GM23248 (cell line): Measurements from ENCODE around the gene FAM193A.

Experiments
- EZH2 ChIP-seq: fragments of 200-600 bp; sonication (generic); IDR thresholded peaks from 2 replicates; pipeline ENCODE4 v1.6.1; 2018; ENCODE audit warnings: antibody characterized with exemption, mild to moderate bottlenecking; ENCODE audit not compliant: insufficient read depth, poor library complexity, severe bottlenecking
- EZH2phosphoT487 ChIP-seq: fragments of 200-600 bp; sonication (generic); IDR thresholded peaks from 2 replicates; pipeline ENCODE4 v1.6.1; 2018; ENCODE audit warnings: antibody characterized with exemption, moderate library complexity, mild to moderate bottlenecking, low read depth; ENCODE audit not compliant: insufficient read depth

DNA sequence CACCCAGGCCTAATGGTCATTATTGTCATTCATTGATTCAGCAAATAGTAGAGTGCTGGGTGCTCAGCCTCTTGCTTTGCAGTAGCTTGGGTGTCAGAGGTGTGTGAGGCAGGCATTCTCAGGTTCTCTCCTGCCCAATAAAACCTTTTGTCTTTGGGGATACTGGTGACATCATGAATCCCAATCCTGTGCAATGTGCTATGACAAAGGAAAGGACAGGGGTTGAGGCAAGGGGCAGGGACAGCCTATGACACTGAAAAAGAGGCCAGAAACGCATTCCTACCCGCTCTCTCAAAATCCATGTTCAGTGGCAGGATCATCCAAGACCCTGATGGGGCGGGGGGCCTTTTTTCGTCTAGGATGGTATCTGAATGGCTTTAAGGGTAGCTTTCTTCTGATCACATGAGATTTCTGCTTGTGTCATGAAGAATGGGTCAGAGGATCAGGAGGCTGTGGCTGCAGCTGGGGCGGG, 1.5 kb upstream of the FAM193A start:
- no peak for TF ChIP-seq EZH2
- no peak for TF ChIP-seq EZH2phosphoT487
